ENCODE data around the gene OPN3. TPM values are rescaled to one million over a fixed set of nuclear protein-coding genes. Genes with fewer than 3 reads are reported as not detected.

Gene OPN3
- total RNA-seq, 2 donors from 2014 or later: 2.3 to 7.0 TPM

DNA sequence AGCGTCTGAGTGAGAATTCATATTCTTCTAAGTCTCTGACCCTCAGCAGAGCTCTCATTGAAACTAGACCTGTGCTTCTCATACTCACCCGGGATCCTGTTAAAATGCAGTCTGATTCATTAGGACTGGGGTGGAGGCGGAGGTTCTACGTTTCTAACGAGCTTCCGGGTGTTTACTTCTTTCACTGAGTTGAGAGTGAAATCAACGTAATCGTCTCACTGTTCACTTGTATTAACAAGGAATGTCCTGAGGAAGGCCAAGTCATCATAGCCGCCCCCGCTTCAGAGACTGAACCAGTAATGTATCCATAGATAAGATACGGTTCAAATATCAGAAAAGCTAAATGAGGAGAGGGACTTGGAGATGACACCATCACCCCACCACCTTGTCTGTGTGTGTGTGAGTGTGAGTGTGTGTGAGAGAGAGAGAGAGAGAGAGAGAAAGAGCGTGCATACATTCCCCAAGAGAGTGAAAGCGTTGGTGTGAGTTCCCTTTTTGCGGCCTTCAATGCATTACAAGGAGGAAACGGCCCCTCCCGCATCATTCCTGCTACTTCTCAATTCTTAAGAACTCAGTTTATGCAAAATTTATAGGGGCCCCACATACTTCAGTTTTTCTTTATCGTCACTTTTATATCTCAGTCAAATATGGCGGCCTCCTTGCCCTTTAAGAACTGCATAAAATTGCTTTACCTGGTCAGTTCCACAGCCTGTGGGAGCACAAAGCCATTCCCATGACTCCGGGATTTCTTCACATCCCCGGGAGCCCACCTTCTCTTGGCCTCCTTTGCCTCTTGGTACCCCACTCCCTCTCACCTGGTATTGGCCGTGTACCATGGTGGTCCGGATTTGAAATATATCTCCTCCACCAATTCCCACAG, 88.2 kb downstream of the OPN3 start:
- TF ChIP-seq, protein P1, sequence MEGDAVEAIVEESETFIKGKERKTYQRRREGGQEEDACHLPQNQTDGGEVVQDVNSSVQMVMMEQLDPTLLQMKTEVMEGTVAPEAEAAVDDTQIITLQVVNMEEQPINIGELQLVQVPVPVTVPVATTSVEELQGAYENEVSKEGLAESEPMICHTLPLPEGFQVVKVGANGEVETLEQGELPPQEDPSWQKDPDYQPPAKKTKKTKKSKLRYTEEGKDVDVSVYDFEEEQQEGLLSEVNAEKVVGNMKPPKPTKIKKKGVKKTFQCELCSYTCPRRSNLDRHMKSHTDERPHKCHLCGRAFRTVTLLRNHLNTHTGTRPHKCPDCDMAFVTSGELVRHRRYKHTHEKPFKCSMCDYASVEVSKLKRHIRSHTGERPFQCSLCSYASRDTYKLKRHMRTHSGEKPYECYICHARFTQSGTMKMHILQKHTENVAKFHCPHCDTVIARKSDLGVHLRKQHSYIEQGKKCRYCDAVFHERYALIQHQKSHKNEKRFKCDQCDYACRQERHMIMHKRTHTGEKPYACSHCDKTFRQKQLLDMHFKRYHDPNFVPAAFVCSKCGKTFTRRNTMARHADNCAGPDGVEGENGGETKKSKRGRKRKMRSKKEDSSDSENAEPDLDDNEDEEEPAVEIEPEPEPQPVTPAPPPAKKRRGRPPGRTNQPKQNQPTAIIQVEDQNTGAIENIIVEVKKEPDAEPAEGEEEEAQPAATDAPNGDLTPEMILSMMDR (IDR thresholded peaks at IDR 0.05): no peak
- peak in 1 of 3 donors; percentile 42 for TF ChIP-seq POLR2A (IDR thresholded peaks at IDR 0.05)
- intact Hi-C loops (cut with DNase I): no loop called here
- Histone ChIP-seq H3K36me3 (replicated peaks in 1 of 2; ENCODE audit: insufficient read depth in 1 of 2, low read depth in 2 of 2) (no peaks in the 10 kb centered on the region), H3K27ac (peak overlapping the region in 1 of 4 donors; percentile 63), H3K9me3 (no peaks in the 10 kb centered on the region), H3K27me3 (no peaks in the 10 kb centered on the region), H3K4me3 (no peak overlapping the region), H3K4me1 (no peaks in the 10 kb centered on the region)
- ATAC-seq (no peak), DNase-seq (peak in 2 of 4 donors; percentile 12 to 63)
- WGBS, 2 donors: 65 to 77% methylated on average over 22 of the region's 22 CpGs

DNA sequence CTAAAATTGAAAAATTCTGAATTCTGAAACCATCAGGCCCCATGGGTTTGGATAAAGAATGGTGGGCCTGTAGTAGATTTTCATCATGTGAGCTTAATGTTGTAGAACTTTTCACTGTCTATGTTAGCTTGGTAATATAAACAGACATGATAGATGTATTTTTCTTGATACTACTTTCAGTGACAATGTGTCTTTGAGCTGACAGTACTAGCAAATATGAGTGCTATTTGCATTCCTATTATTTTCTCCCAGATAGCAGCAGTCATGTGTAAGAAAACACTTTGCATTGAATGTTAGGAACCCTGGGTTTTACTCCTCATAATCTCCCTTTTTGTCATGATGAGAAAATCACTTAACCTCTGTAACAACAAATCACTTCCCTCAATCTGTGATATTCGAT, 89.9 kb downstream of the OPN3 start:
- Histone ChIP-seq H3K27me3 (no peaks in the 10 kb centered on the region), H3K36me3 (replicated peaks in 1 of 2; ENCODE audit: insufficient read depth in 1 of 2, low read depth in 2 of 2) (no peaks in the 10 kb centered on the region), H3K9me3 (no peaks in the 10 kb centered on the region), H3K4me3 (no peak overlapping the region), H3K27ac (no peak overlapping the region), H3K4me1 (no peaks in the 10 kb centered on the region)
- intact Hi-C loops (cut with DNase I): no loop called here
- DNase-seq: no peak
- TF ChIP-seq POLR2A (IDR thresholded peaks at IDR 0.05): no peak
- TF ChIP-seq, protein P1 (IDR thresholded peaks at IDR 0.05): no peak
- 51 to 56% methylated on average over 1 of the region's 1 CpG for WGBS, 2 donors
- no peak for ATAC-seq

- DNase-seq: no peak
- no peaks in the 10 kb centered on the region for H3K4me1 ChIP-seq
- no peaks in the 10 kb centered on the region for H3K9me3 ChIP-seq
- no peak overlapping the region for H3K4me3 ChIP-seq
- H3K27ac ChIP-seq: no peak overlapping the region
- no peaks in the 10 kb centered on the region for H3K36me3 ChIP-seq (replicated peaks in 1 of 2; ENCODE audit: insufficient read depth in 1 of 2, low read depth in 2 of 2)
- TF ChIP-seq POLR2A (IDR thresholded peaks at IDR 0.05): no peak
- TF ChIP-seq, protein P1 (IDR thresholded peaks at IDR 0.05): no peak
- ATAC-seq: no peak
- WGBS, 2 donors: 56 to 63% methylated on average over 2 of the region's 2 CpGs
- no peaks in the 10 kb centered on the region for H3K27me3 ChIP-seq
- intact Hi-C loops (cut with DNase I): no loop called here
Observed at GRCh38 chr1:241548008-241548407, 92.2 kb downstream of the OPN3 start.

Other genes with a start within 250 kb of the OPN3 start
- gene FH, start 120.6 kb downstream of the OPN3 start, total RNA-seq: 10 to 100 TPM; 12.5 to 27.0 TPM
- 1 to 10 TPM; 1.3 to 3.6 TPM for gene KMO, start 108.0 kb downstream of the OPN3 start, total RNA-seq
- 1 to 10 TPM; 1.6 to 3.6 TPM for gene CHML, start within 50 bp of the OPN3 start, total RNA-seq
- not detected for gene WDR64, start 11.9 kb upstream of the OPN3 start, total RNA-seq
- gene EXO1, start 207.8 kb upstream of the OPN3 start, total RNA-seq: not detected